Measurements from ENCODE around the gene NLGN4X.
A peak's percentile ranks its signal among the peaks of the same experiment; 100 is the strongest.

NLGN4X gene

DNA sequence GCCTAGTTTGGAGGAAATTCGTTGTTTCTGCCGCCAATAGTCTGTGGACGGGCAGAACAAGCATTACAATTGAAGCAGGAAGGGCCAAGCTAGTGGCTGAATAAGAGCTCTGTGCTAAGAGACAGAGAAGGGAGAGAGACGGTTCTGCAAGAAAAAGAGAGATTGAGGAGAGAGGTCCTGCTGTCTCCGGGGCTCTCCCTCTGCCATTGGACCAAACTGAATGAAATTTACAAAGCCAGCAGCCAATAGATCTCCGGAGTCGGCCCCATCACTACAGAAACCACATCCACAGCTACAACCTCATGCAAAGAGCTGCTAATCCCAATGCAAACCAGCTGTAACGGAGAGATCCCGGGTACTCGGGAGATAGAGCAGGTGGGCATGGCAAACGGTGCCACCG lies at the start of gene NLGN4X:
Gene NLGN4X (minus strand): TSS at position 148 of the 400 bp plus-strand sequence. CDS start 77,401 bp downstream, outside the sequence.
- no peaks in the 10 kb centered on the region for H3K9me3 ChIP-seq (ENCODE audit: control insufficient read depth, low read depth, low read length)
- H3K27ac ChIP-seq (ENCODE audit: low read length): no peak within 1 kb of the TSS
- peaks cover 16% of the 10 kb centered on the region for H3K4me1 ChIP-seq (ENCODE audit: control insufficient read depth, low read depth, low read length)
- no peaks in the 10 kb centered on the region for H3K36me3 ChIP-seq (ENCODE audit: control insufficient read depth, low read depth, low read length)
- peak within 1 kb of the TSS; percentile 91 for H3K4me3 ChIP-seq (ENCODE audit: low read length)
- H3K27me3 ChIP-seq (ENCODE audit: control insufficient read depth, insufficient read depth, low read length): no peaks in the 10 kb centered on the region
- peak within 1 kb of the TSS; percentile 72 for H3K9ac ChIP-seq (ENCODE audit: low read length)

DNA sequence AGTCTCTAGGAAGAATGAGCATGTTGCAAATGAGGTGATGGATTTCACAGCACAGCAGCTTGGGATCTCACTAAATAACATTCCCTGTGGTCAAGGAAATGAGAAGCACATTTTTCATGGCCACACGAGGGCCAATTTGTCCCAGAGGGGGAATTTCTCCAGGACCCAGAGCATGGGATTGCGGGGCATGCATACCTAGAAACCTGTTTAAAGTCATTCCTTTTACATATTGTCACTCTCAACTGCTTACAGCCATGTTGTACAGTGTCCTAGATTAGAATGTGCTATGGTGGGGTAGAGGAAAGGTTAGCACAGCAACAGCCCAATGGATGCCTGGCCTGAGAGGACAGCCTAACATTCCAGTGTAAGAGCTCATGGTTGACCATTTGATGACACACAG lies 37.4 kb upstream of the NLGN4X start:
- Histone ChIP-seq H3K4me1 (ENCODE audit: control insufficient read depth, low read depth, low read length) (no peaks in the 10 kb centered on the region), H3K9ac (ENCODE audit: low read length) (no peak overlapping the region), H3K9me3 (ENCODE audit: control insufficient read depth, low read depth, low read length) (no peaks in the 10 kb centered on the region), H3K4me3 (ENCODE audit: low read length) (no peak overlapping the region), H3K27me3 (ENCODE audit: control insufficient read depth, insufficient read depth, low read length) (no peaks in the 10 kb centered on the region), H3K27ac (ENCODE audit: low read length) (no peak overlapping the region), H3K36me3 (ENCODE audit: control insufficient read depth, low read depth, low read length) (no peaks in the 10 kb centered on the region)

DNA sequence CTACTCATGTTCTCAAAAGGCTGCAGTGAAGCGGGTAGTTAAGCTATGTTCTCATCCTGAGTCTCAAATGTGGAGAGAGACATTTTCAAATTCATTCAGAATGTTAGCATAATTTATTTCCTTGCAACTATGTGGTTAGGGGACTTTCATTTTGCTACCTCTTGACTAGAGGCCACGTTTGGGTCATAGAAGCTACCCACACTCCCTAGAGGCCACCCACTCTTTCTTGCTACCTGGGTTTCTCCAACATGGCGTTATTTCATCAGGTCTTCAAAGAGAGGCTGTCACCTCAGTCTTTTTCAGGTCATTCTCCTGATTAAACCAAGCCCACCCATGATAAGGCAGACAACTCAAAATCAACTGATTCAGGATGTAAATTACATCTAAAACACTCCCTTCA lies 34.3 kb upstream of the NLGN4X start:
- Histone ChIP-seq H3K9ac (ENCODE audit: low read length) (no peak overlapping the region), H3K27me3 (ENCODE audit: control insufficient read depth, insufficient read depth, low read length) (no peaks in the 10 kb centered on the region), H3K4me1 (ENCODE audit: control insufficient read depth, low read depth, low read length) (no peaks in the 10 kb centered on the region), H3K9me3 (ENCODE audit: control insufficient read depth, low read depth, low read length) (no peaks in the 10 kb centered on the region), H3K27ac (ENCODE audit: low read length) (no peak overlapping the region), H3K4me3 (ENCODE audit: low read length) (no peak overlapping the region), H3K36me3 (ENCODE audit: control insufficient read depth, low read depth, low read length) (no peaks in the 10 kb centered on the region)

DNA sequence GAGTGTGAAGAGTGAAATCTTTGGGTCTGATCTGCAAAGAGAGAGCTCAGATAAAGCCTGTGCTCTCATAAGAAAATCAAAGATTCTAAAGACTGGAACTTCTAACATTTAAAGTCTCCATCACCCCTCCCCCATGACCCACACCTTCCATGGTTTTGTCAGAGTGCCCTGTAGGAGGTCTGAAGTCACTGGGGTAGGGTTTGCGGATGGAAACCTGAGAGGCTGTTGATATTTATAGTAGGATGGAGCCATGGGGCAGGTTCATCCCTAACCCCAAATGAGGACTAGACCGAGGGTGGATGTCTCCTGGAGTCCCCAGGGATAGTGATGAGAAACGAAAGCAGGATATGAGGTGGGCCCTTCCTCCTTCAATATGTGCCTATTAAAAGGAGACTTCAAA lies 28.4 kb upstream of the NLGN4X start:
- no peaks in the 10 kb centered on the region for H3K9me3 ChIP-seq (ENCODE audit: control insufficient read depth, low read depth, low read length)
- H3K4me1 ChIP-seq (ENCODE audit: control insufficient read depth, low read depth, low read length): peaks cover 13% of the 10 kb centered on the region
- no peaks in the 10 kb centered on the region for H3K36me3 ChIP-seq (ENCODE audit: control insufficient read depth, low read depth, low read length)
- H3K27me3 ChIP-seq (ENCODE audit: control insufficient read depth, insufficient read depth, low read length): no peaks in the 10 kb centered on the region
- H3K4me3 ChIP-seq (ENCODE audit: low read length): no peak overlapping the region
- no peak overlapping the region for H3K27ac ChIP-seq (ENCODE audit: low read length)
- H3K9ac ChIP-seq (ENCODE audit: low read length): no peak overlapping the region

DNA sequence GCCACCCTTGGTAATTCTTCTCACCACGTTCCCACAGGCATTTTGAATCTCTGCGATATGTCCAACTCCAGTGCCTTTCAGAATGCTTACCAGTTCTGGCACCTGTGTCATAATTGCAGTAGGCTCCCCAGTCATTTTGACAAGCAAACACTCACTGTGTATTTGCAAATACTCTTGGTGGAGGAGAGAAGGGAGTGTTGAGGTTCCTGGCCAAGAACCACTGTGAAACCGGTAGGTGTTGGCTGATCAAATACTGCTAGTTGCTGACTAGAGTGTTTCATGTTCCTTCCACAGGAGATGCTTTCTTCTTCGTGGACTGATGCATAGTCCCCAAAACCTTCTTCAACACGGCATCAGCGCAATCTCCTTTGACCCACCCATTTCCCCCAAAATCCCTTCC lies 16.0 kb upstream of the NLGN4X start:
- no peak overlapping the region for H3K27ac ChIP-seq (ENCODE audit: low read length)
- no peaks in the 10 kb centered on the region for H3K9me3 ChIP-seq (ENCODE audit: control insufficient read depth, low read depth, low read length)
- no peak overlapping the region for H3K9ac ChIP-seq (ENCODE audit: low read length)
- H3K36me3 ChIP-seq (ENCODE audit: control insufficient read depth, low read depth, low read length): no peaks in the 10 kb centered on the region
- H3K27me3 ChIP-seq (ENCODE audit: control insufficient read depth, insufficient read depth, low read length): no peaks in the 10 kb centered on the region
- H3K4me1 ChIP-seq (ENCODE audit: control insufficient read depth, low read depth, low read length): no peaks in the 10 kb centered on the region
- no peak overlapping the region for H3K4me3 ChIP-seq (ENCODE audit: low read length)

DNA sequence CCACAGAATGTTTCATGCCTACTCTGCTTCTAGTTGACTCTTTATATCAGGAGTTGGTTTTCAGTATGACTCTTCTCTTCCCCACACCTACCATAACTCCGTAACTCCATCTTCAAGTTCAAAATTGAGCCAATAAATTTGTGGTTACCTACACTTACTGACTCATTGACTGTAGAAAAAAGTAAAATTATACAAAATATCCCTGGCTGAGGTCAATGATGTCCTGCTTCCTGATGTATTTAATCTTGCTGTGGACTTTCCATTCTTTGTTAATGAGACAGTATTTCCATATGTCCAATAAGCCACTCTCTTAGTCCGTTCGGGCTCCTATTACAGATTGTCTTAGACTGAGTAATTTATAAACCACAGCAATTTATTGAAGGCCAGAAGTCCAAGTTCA lies 9.9 kb upstream of the NLGN4X start:
- no peak overlapping the region for H3K27ac ChIP-seq (ENCODE audit: low read length)
- H3K27me3 ChIP-seq (ENCODE audit: control insufficient read depth, insufficient read depth, low read length): no peaks in the 10 kb centered on the region
- H3K36me3 ChIP-seq (ENCODE audit: control insufficient read depth, low read depth, low read length): no peaks in the 10 kb centered on the region
- no peak overlapping the region for H3K4me3 ChIP-seq (ENCODE audit: low read length)
- H3K9ac ChIP-seq (ENCODE audit: low read length): no peak overlapping the region
- H3K9me3 ChIP-seq (ENCODE audit: control insufficient read depth, low read depth, low read length): no peaks in the 10 kb centered on the region
- no peaks in the 10 kb centered on the region for H3K4me1 ChIP-seq (ENCODE audit: control insufficient read depth, low read depth, low read length)

DNA sequence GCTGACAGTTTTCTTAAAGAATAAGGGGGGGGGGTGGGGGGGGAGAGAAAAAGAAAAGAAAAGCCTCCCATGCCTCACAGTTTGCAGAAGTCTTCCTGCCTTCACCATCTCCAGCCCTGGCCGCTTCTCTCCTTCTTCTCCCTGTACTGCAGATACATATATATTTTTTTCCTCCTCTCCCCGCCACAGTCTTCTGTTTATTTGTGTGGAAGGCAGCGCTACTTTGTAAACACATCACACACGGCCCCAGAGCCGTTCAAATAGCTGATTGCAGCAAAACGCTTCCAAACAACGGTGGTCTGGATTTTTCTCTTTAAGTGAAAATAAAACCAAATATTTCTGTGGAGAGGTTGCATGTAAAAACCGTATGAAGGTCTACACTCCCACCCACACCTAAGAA lies 732 bp downstream of the NLGN4X start:
- Histone ChIP-seq H3K27ac (ENCODE audit: low read length) (no peak overlapping the region), H3K9ac (ENCODE audit: low read length) (peak overlapping the region; percentile 72), H3K27me3 (ENCODE audit: control insufficient read depth, insufficient read depth, low read length) (no peaks in the 10 kb centered on the region), H3K36me3 (ENCODE audit: control insufficient read depth, low read depth, low read length) (no peaks in the 10 kb centered on the region), H3K4me1 (ENCODE audit: control insufficient read depth, low read depth, low read length) (peaks cover 22% of the 10 kb centered on the region), H3K4me3 (ENCODE audit: low read length) (peak overlapping the region; percentile 91), H3K9me3 (ENCODE audit: control insufficient read depth, low read depth, low read length) (no peaks in the 10 kb centered on the region)

DNA sequence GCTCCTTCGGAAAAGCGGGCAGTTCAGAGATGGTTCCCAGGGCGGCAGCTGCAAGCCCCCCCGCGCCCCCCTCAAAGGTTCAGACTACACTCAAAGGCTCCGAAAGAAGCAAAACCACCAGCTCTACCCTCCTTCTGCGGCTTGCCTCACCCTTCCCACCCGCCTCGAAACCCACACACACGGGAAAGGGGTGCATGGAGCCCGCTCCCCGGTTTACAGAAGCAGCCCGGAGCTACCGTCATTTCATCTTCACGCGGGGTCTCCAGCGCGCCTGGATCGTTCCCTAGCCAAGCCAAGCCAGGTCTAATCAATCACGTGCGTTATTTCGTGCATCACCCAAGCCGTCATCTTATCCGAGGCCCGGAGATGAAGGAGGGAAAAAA lies 1.2 kb downstream of the NLGN4X start:
- no peaks in the 10 kb centered on the region for H3K27me3 ChIP-seq (ENCODE audit: control insufficient read depth, insufficient read depth, low read length)
- no peaks in the 10 kb centered on the region for H3K9me3 ChIP-seq (ENCODE audit: control insufficient read depth, low read depth, low read length)
- peak overlapping the region; percentile 72 for H3K9ac ChIP-seq (ENCODE audit: low read length)
- peak overlapping the region; percentile 45 for H3K27ac ChIP-seq (ENCODE audit: low read length)
- H3K36me3 ChIP-seq (ENCODE audit: control insufficient read depth, low read depth, low read length): no peaks in the 10 kb centered on the region
- peaks cover 22% of the 10 kb centered on the region for H3K4me1 ChIP-seq (ENCODE audit: control insufficient read depth, low read depth, low read length)
- H3K4me3 ChIP-seq (ENCODE audit: low read length): peak overlapping the region; percentile 91

DNA sequence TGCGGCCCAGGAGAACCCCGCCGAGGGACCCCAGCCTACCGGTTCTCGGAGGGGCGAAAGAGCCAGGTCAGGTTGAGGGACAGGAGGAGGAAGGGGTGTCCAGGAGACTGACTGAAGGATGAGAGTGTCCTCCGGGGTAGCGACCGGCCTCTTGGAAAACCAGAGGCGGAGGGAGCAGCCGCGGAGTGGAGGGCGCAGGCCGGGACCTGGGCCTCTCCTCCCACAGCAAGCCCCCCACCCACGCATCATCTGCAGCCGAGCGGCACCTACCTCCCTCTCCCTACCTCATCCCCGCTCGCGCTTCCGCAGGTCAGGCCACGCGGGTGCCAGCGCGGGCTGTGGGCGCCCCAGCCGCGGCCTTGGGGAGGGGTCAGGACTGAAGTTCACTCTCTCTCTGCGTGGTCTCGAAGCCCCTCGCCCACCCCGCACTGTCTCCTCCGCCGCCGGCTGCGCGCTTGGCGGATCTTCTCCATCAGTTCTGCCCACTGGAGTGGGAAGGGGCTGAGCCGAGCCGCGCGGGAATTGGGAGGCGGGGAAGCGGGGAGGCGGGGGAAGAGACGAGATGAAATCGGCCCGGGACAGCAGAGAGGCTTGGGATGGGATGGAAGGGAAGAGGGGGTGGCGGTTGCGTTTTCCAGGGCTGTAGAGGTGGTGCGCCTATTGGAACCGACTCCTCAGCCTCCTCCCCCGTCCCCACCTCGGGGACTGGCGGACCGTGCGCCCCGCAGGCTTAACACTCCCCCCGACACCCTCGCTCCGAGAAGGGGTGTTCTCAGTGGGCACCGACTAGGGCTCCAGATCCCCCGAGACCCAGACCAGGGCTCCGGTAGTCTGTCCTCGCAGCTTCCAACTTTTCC lies 1.8 kb downstream of the NLGN4X start:
- no peaks in the 10 kb centered on the region for H3K27me3 ChIP-seq (ENCODE audit: control insufficient read depth, insufficient read depth, low read length)
- peak overlapping the region; percentile 45 for H3K27ac ChIP-seq (ENCODE audit: low read length)
- no peaks in the 10 kb centered on the region for H3K36me3 ChIP-seq (ENCODE audit: control insufficient read depth, low read depth, low read length)
- peaks cover 26% of the 10 kb centered on the region for H3K4me1 ChIP-seq (ENCODE audit: control insufficient read depth, low read depth, low read length)
- H3K9me3 ChIP-seq (ENCODE audit: control insufficient read depth, low read depth, low read length): no peaks in the 10 kb centered on the region
- H3K9ac ChIP-seq (ENCODE audit: low read length): peak overlapping the region; percentile 72
- peak overlapping the region; percentile 91 for H3K4me3 ChIP-seq (ENCODE audit: low read length)

DNA sequence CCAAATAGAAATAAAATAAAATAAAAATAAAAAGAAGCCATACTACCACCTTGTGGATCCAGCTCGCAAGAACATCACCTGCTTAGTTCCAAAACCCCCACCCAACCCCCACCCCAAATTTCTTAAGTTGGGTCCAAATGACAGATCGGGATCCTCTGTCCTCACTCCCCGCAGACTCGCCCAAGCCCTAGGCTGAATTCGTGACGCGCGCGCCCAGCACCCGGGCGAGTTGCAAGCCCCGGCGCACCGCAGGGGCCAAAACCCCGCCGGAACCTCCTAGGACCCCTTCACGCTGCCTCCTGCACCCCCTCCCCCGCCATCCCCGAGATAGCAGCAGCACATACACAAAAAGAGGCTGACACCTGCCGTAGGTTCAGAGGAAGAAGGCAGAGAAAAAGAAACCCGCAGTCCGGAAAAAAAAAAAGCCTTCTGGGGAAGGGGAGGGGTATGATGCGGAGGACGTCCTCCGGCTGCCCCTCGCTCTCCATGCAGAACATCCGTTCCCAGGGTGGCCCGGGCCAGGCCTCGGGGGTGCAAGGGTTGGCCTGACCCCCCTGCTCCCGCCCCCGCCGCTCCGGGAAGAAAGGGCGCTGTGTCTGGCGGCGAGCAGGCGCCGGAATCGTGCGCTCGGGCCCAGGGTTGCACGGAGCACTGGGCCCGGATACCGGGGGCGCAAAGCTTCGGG lies 2.6 kb downstream of the NLGN4X start:
- Histone ChIP-seq H3K4me1 (ENCODE audit: control insufficient read depth, low read depth, low read length) (peaks cover 31% of the 10 kb centered on the region), H3K27ac (ENCODE audit: low read length) (no peak overlapping the region), H3K36me3 (ENCODE audit: control insufficient read depth, low read depth, low read length) (no peaks in the 10 kb centered on the region), H3K4me3 (ENCODE audit: low read length) (peak overlapping the region; percentile 91), H3K9me3 (ENCODE audit: control insufficient read depth, low read depth, low read length) (no peaks in the 10 kb centered on the region), H3K27me3 (ENCODE audit: control insufficient read depth, insufficient read depth, low read length) (no peaks in the 10 kb centered on the region), H3K9ac (ENCODE audit: low read length) (peak overlapping the region; percentile 72)

DNA sequence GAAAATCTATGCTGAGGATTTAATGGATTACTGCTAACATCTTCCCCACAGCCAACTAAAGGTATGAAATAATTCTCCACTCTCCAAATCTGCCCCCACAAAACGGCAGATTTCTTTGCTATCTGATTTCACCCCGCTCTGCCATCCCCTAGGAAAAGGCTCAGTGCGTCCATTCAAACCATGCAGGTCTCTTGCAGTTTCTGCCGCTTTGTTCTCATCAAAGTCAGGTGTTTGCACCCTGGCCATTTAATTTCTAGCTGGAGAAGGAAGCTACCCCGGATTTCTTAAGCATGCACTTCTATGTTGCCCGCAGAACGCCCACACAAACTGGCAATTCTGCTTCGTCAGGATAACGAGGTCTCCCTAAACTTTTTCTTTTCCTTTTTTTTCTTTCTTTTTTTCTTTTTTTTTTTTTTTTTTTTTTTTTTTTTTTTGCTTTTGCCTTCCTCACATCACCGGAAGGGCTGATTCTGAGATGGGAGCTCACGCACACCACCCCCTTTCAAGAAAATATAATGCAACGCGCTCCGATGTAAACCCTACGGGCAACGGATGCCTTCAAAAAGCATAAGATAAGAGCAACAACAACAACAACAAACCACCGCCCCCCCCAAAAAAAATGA lies 3.3 kb downstream of the NLGN4X start:
- Histone ChIP-seq H3K9ac (ENCODE audit: low read length) (peak overlapping the region; percentile 72), H3K4me1 (ENCODE audit: control insufficient read depth, low read depth, low read length) (peaks cover 31% of the 10 kb centered on the region), H3K27me3 (ENCODE audit: control insufficient read depth, insufficient read depth, low read length) (no peaks in the 10 kb centered on the region), H3K9me3 (ENCODE audit: control insufficient read depth, low read depth, low read length) (no peaks in the 10 kb centered on the region), H3K36me3 (ENCODE audit: control insufficient read depth, low read depth, low read length) (no peaks in the 10 kb centered on the region), H3K27ac (ENCODE audit: low read length) (peak overlapping the region; percentile 19), H3K4me3 (ENCODE audit: low read length) (peak overlapping the region; percentile 91)

Measured in iPS-18a (cell line).